Upper lobe of right lung (tissue), 1 donor: Measurements from ENCODE around the gene TMEM131. TPM values are rescaled to one million over a fixed set of nuclear protein-coding genes. Genes with fewer than 3 reads are reported as not detected.
"Not testable (repeated sequence)": the region's sequence is repeated elsewhere in the genome, so short reads cannot be mapped to it uniquely, and the experiment has no call there.

Source experiments
- ATAC-seq: fragments of 200-7000 bp; cut with Tn5 transposase; one replicate; pipeline ENCODE4 v1.9.1; 2020; ENCODE audit warnings: mild to moderate bottlenecking, moderate library complexity
- DNase-seq: peaks from one replicate; pipeline ENCODE4 v3.0.0-alpha.2; 2020
- H3K27ac ChIP-seq: fragments of 200-600 bp; one replicate; pipeline ENCODE4 v1.8.0; 2022
- H3K27me3 ChIP-seq: fragments of 200-600 bp; one replicate; pipeline ENCODE4 v1.8.0; 2022; ENCODE audit warnings: mild to moderate bottlenecking
- H3K36me3 ChIP-seq: fragments of 200-600 bp; one replicate; pipeline ENCODE4 v1.8.0; 2022
- H3K4me1 ChIP-seq: fragments of 200-600 bp; one replicate; pipeline ENCODE4 v1.8.0; 2022
- H3K4me3 ChIP-seq: fragments of 200-600 bp; one replicate; pipeline ENCODE4 v1.8.0; 2022; ENCODE audit warnings: mild to moderate bottlenecking
- H3K9me3 ChIP-seq: fragments of 200-600 bp; one replicate; pipeline ENCODE4 v1.8.0; 2022
- CTCF ChIP-seq: fragments of 200-600 bp; IDR thresholded peaks from one replicate; pipeline ENCODE4 v1.8.0; 2022; ENCODE audit warnings: antibody characterized with exemption
- intact Hi-C: fragments of 100-400 bp; cut with DNase I; formaldehyde crosslinking; loops from one replicate; pipeline ENCODE4 v1.11.0; 2022
- total RNA-seq: library from RNA; stranded (reverse); fragmentation: NEBNext Ultra II Directional; extraction: Animal tissue kit (Norgen Biotek cat#: 25700); gene quantifications from one replicate; pipeline ENCODE4 v1.2.1, GENCODE V29; 2021
- donor health status: DM: no; HTN: yes; CAD: no; lungs with severe emphysema.

TMEM131 gene
- total RNA-seq, 1 donor from 2014 or later = 43.3 TPM

GRCh38 chr2:97957432-97958183, 38.1 kb downstream of the TMEM131 start:
- DNase-seq (no peak), ATAC-seq (peak; percentile 82)
- no peaks in the 10 kb centered on the region for H3K36me3 ChIP-seq
- H3K27ac ChIP-seq = no peak overlapping the region
- intact Hi-C loops = no loop called here
- no peaks in the 10 kb centered on the region for H3K9me3 ChIP-seq
- H3K4me1 ChIP-seq = peaks cover 13% of the 10 kb centered on the region
- H3K27me3 ChIP-seq = no peaks in the 10 kb centered on the region
- no peak overlapping the region for H3K4me3 ChIP-seq
- no peak for TF ChIP-seq CTCF

GRCh38 chr2:97956753-97957152, 39.0 kb downstream of the TMEM131 start:
- ATAC-seq, H3K27ac ChIP-seq, H3K36me3 ChIP-seq, H3K9me3 ChIP-seq, H3K27me3 ChIP-seq, H3K4me3 ChIP-seq, DNase-seq, intact Hi-C loops: not testable (repeated sequence)
- H3K4me1 ChIP-seq = peaks cover 13% of the 10 kb centered on the region

- no peaks in the 10 kb centered on the region for H3K9me3 ChIP-seq
- H3K36me3 ChIP-seq = no peaks in the 10 kb centered on the region
- TF ChIP-seq CTCF = no peak
- no peaks in the 10 kb centered on the region for H3K27me3 ChIP-seq
- H3K4me1 ChIP-seq = peaks cover 18% of the 10 kb centered on the region
- H3K27ac ChIP-seq = no peak overlapping the region
- no peak for ATAC-seq
- no peak for DNase-seq
- intact Hi-C loops = no loop called here
- no peak overlapping the region for H3K4me3 ChIP-seq
Measured at GRCh38 chr2:97953853-97954252, 41.9 kb downstream of the TMEM131 start.

- ATAC-seq (no peak), DNase-seq (no peak)
- peaks cover 10% of the 10 kb centered on the region for H3K4me1 ChIP-seq
- no peaks in the 10 kb centered on the region for H3K9me3 ChIP-seq
- no peaks in the 10 kb centered on the region for H3K36me3 ChIP-seq
- no peak overlapping the region for H3K27ac ChIP-seq
- H3K4me3 ChIP-seq = no peak overlapping the region
- H3K27me3 ChIP-seq = no peaks in the 10 kb centered on the region
- no peak for TF ChIP-seq CTCF
- intact Hi-C loops = no loop called here
Measured at GRCh38 chr2:97952357-97952756, 43.4 kb downstream of the TMEM131 start.

- DNase-seq = no peak
- H3K36me3 ChIP-seq = no peaks in the 10 kb centered on the region
- no peak overlapping the region for H3K27ac ChIP-seq
- H3K4me3 ChIP-seq = no peak overlapping the region
- no peaks in the 10 kb centered on the region for H3K27me3 ChIP-seq
- H3K4me1 ChIP-seq = peaks cover 5% of the 10 kb centered on the region
- H3K9me3 ChIP-seq = no peaks in the 10 kb centered on the region
- no peak for TF ChIP-seq CTCF
- intact Hi-C loops = no loop called here
- ATAC-seq = peak; percentile 44
Measured at GRCh38 chr2:97951155-97951680, 44.5 kb downstream of the TMEM131 start.

- Histone ChIP-seq H3K36me3 (no peaks in the 10 kb centered on the region), H3K27me3 (no peaks in the 10 kb centered on the region), H3K4me1 (peaks cover 5% of the 10 kb centered on the region), H3K27ac (no peak overlapping the region), H3K4me3 (no peak overlapping the region), H3K9me3 (no peaks in the 10 kb centered on the region)
- no peak for DNase-seq
- intact Hi-C loops = no loop called here
- TF ChIP-seq CTCF = no peak
- no peak for ATAC-seq
Measured at GRCh38 chr2:97950329-97951154, 45.2 kb downstream of the TMEM131 start.
